HG03175 (cell line): ENCODE measurements around the gene PPIF.
"Not testable (repeated sequence)": the region's sequence is repeated elsewhere in the genome, so short reads cannot be mapped to it uniquely, and the experiment has no call there.

Experiments
- ATAC-seq: cut with Tn5 transposase; IDR thresholded peaks from one replicate; pipeline ENCODE4 v1.9.1; 2021; ENCODE audit warnings: mild to moderate bottlenecking, moderate library complexity; ENCODE audit not compliant: unreplicated experiment

PPIF gene

DNA sequence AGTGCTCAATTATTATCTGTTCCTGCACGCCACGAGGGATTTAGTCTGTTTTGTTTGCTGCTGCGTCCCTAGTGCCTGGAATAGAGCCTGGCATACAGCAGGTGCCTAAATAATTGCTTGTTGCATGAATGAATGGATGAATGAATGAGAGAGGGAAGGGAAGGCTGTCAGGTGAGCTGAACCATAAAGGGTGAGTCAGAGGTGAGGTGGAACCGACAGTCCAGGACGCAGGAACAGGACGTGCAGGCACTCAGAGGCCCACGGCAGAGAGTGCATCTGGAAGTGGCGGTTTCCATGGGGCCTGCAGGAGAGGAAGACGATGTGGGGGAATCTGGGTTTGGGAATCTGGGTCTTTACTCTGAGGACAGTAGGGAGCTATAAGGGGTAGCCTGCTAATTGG is 17.7 kb upstream of the PPIF start:
- ATAC-seq, result no peak

DNA sequence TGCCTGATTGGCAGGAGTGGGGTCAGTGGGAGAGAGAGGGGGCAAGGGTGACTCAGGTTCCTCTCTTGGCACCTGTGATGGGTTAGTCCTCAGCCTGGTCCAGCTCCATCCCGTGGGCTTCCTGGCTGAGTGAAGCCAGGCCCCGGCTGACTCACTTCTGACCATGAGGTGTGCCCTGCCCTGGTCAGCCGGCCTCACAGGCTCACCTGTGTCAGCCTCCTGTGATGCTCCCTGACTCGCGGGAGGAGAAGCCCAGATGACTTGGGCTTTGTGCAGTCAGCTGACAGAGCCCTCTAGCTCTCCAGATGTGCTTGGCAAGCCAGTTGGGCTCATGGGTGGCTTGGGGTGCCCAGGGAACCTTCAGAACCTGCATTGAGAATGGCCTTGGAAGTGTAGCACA is 16.0 kb upstream of the PPIF start:
- ATAC-seq, result no peak

DNA sequence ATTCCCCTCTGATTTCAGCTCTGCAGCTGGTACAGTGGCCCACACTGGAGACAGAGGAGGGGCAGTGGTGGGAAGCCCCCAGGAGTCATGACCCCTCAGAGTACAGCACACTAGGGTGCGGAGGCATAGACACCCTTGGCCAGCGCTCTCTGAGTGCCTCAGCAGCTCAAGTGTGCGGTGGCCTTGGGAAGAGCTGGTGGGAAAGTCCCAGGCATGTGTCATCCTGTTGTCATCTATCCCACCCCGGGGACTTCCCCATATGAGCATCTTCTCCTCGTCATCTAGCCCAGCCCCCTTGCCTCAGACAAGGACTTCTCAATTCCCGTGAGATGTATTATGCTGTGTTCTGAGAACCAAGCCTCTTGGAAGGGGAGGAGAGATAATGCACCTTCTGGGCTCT is 15.6 kb upstream of the PPIF start:
- peak; percentile 66 for ATAC-seq

DNA sequence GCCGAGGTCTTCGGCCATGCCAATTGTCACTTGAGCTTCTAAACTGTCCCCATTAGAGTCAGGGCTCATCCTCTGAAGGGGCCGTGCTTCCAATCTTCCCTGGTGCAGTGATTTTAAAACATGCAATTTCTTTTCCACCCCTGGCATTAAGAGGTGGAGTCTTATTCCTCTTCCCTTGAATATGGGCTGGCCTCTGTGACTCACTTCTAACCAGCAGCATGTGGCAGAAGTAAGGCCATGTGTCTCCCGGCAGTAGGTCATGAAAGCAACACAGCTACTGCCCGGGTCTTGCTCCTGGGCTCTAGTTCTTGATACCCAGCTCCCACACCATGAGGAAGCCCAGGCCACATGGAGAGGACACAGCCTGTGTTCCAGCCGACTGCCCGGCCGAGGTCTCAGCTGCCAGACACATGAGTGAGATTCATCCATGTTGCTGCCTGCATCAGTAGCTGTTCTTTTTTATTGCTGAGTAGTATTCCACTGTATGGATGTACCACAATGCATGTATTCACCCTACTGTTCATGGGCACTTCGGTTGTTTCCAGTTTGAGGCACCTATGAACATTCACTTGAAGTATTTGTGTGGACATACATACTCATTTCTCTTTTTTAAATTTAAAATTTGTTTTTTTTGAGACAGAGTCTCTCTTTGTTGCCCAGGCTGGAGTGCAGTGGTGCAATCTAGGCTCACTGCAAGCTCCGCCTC is 14.5 kb upstream of the PPIF start:
- ATAC-seq, result not testable (repeated sequence)

DNA sequence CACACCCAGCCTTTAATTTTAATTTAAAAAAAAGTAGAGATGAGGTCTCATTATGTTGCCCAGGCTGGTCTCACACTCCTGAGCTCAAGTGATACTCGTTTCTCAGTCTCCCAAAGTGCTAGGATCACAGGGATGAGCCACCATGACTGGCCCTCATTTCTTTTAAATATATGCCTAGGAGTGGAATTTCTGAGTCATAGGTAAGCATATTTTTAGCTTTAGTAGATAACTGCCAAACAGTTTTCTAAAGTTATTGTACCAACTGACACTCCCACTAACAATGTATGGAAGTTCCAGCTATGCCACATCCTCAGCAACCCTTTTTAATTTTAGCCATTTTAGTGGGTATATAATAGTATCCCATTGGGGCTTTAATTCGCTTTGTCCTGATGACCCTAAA is 13.8 kb upstream of the PPIF start:
- no peak for ATAC-seq

DNA sequence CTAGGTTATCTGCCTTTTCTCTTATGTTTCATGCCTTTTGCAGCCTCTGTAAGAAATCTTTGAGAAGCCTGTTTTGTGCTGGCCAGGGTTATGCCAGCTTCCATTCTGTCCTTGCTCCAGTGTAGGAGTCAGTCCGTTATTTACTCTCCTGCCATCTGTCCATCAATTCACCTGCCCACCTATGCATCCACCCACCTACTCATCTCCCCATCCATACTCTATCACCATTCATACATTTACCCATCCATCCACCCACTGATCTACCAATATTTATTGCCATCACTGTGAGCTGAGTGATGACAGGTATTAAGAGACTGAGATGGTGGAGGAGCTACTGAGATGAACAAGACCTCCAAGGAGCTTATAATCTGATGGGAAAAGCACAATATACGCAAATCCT is 12.7 kb upstream of the PPIF start:
- ATAC-seq, result no peak

DNA sequence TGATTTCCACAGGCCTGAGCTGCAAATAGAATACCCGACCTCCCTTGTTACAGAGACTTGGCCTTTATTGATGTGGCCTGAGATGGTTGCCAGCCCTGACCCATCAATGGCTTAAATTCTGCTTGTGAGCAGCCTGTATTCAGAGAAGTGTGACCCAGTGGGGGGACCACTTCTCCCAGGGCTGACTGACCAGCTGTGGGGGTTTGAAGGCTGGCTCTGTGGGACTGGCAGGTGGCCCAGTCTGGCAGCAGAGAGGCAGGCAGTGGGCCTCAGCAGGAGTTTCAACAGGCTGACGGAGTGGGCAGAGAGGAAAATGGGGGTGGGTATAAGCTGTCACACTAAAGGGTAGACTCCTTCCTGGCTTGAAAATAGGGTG is 12.2 kb upstream of the PPIF start:
- ATAC-seq, result no peak

DNA sequence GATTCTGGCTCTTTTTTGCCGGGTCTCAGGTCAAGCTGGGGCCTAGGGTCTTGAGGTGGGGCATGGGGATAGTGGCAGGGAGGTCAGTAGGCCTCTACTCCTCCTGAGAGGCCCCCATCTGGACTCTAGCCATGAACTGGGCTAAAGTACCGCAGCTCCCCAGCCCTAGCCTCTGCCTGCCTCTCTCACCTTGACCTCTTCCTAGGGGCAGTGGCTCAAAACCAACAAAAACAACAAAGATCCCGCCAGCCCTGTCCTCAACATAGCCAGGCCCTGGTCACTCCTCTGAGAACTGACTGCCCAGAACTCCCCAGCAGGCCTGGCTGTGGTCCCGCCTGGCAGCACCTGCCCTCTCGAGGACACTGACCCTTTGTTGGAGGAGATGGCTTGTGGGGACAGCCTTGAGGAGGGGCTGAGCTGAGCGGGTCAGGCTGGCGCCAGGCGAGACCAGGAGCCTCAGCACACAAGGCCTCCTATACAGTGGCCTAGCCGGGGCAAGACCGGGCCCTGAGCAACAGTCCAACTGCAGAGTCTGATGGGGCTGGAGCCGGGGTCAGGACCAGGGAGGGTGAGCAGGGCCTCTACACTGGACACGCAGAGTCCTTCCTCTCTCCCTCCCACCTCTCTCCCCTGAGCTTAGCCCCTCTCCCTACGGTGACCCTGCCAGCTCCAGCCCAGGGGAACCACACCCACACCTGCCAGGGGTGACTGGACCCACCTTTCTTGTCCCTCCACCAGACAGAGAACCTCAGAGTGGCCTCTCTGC is 11.6 kb upstream of the PPIF start:
- no peak for ATAC-seq

DNA sequence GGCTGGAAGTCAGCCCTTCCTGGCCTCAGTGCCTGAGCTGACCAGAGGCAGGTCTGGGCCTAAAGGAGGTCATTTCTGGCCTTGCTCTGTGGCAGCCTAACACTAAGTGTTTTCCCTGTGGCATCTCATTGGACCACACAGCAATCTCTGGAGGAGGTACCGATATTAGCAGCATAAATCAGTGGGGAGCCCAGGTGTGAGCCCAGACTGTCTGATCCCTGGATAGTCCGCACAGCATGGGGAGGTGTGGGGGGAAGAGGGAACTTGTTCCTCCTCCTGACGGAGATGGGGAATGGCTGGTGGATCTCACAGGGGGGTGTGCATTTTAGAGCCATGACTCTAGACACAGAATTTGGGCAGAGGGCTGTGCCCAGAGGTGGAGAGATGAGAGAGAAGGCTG is 11.0 kb upstream of the PPIF start:
- no peak for ATAC-seq

DNA sequence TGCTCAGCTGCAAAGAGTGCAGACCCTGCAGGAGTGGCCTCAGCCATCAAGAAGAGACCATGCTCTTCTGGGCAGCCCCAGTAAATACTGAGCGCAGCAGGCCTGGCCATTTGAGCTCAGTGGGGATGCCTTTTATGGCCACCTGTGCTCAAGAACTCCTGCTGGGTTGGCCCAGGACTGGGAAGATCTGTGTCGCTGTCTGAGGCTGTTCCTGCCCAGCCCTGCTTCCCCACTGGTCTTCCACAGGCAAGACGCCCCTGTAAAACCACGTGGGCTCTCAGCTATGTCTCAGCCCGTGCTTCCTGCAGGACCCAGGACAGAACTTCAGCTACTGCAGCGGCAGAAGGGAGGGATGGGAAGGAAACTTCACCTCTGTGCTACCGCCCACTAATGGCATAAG is 10.5 kb upstream of the PPIF start:
- ATAC-seq, result no peak

DNA sequence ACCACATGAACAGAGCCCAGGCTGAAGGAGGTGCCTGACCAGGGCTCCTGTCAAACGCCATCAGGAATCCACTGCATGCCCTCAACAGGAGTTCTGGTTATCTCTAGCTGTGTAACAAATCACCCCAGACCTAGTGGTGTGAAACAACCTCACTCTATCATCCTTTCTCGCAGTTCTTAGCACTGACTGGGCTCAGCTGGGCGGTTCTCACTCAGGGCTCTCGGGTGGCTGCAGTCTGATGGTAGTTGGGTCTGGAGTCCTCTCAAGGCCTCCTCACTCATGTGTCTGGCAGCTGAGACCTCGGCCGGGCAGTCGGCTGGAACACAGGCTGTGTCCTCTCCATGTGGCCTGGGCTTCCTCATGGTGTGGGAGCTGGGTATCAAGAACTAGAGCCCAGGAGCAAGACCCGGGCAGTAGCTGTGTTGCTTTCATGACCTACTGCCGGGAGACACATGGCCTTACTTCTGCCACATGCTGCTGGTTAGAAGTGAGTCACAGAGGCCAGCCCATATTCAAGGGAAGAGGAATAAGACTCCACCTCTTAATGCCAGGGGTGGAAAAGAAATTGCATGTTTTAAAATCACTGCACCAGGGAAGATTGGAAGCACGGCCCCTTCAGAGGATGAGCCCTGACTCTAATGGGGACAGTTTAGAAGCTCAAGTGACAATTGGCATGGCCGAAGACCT is 9.3 kb upstream of the PPIF start:
- ATAC-seq, result not testable (repeated sequence)

DNA sequence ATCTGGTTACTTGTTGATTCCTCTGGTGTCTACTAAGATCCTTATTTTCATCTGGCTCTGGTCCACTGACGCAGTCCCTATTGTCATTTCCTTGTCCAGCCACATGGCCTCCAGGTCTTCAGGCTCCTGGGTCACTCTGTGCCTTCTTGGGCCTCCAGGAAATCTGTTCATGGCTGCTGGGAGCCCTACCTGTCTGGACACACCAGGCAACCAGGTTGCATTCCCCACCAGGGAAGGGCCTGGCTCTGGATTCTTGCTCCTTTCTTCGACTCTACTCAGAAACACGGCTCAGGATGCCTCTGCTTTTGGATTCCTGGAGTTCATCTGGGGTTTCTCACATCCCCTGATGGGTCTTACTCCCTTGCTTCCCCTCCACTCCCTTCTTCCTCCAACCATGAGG is 8.0 kb upstream of the PPIF start:
- ATAC-seq, result no peak

DNA sequence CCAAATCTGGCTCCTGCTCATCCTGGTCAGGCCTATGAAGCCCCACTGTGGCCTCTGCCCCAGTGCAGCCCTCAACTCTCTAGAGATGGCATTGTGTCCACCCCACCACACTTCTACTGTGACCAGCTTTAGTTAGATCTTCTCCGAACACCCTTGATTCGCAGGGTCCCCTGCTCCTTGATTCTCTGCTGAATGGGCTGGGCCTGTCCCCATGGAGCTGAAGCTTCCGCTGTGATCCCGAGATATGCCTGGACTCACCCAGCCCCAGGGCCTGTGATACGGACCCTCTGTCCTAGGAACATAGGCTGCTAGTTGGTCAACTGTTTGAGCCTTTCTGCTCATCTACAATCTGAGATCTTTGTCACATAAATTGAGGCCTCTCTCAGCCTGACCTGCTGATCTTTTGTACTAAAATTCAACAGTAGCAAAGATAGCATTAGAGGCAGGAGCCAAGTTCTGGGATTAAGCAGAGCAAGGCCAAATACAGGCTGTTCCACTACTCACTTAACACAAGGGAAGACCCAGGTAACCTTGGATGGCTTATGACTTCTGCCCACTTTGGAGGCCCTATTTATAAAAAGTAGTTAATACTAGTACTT is 6.5 kb upstream of the PPIF start:
- ATAC-seq, result no peak

DNA sequence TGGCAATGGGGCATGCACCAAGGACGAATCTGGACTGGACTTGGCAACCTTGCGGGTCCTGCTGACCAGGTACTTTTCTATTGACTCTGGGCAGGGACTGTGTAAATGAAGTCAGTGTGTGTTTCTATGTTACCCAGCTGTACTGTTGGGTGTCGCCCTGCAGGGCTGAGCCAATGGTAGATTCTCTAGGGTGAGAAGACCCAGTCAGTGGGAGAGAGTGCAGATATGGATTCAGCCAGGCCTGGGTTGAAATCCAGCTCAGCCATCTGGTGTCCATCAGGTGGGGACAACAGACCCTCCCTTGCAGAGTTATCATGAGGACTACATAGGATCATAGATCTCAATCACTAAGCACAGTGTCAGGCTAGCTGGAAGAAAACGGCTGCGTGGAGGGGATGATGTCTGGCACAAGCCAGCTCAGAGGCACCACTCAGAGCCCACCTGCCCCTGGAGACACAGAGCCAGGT is 4.9 kb upstream of the PPIF start:
- ATAC-seq, result no peak

DNA sequence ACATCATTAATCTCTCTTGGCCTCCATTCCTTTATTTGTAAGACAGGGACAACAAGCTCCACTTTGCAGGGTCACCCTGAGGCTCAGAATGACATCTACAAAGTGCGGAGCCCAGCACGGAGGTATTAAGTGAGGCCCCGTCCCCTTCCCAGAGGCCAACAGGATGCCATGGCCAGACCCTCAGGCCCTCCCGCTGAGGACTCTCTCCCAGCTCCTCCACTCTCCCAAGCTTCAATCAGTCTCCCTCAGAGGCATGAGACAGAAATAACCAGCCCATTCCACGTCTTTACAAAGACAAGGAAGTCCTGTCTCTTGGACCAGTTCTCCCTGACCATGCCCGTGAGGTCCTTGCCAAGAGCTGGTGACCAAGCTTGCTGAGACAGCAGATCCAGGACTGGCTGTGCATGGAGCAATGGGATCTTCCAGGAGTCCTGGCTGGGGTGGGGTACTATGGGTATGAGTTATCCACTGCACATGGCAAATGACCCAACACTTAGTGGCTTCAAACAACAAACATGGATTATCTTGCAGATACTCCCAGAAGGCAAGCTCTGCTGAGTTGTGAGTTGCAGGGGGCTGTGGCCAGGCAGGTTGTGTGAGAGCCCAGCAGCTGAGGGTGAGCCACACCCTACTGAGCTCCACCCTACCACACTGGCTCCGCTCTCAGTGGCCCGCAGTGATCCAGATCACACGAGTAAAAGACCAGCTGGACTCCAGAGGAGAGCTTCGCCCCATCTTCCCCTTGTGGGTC is 4.3 kb upstream of the PPIF start:
- no peak for ATAC-seq

DNA sequence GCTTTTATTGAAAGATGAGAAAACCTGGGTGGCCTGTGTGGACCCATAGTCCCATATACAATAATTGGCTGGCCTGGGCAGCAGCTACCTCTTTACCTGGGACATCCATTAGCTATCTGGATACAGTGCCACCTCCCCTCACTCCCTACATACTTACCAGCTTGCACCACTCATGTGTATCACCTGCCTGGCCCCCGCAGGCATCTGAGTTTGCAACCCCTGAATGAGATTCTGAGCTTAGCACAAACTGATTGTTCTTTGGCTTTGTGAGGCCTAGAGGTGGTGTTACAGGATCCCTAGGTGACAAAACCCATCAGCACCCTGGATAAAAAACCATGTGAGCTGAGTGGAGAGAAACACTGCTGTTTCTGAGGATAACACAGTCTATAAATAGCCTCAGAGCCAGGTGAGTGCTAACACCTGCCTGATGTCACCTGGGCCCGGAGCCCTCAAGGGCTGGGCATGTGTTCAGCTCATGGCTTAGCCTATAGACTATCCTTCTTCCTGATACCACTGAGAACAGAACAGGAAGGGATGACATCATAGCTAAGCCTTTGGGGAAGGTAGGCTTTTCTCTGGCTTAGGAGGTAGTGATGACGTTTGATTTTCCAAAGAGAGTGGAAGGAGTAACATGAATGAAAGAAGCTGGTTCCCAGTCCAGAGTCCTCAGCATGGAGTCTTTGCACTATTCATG is 2.6 kb upstream of the PPIF start:
- ATAC-seq, result no peak

DNA sequence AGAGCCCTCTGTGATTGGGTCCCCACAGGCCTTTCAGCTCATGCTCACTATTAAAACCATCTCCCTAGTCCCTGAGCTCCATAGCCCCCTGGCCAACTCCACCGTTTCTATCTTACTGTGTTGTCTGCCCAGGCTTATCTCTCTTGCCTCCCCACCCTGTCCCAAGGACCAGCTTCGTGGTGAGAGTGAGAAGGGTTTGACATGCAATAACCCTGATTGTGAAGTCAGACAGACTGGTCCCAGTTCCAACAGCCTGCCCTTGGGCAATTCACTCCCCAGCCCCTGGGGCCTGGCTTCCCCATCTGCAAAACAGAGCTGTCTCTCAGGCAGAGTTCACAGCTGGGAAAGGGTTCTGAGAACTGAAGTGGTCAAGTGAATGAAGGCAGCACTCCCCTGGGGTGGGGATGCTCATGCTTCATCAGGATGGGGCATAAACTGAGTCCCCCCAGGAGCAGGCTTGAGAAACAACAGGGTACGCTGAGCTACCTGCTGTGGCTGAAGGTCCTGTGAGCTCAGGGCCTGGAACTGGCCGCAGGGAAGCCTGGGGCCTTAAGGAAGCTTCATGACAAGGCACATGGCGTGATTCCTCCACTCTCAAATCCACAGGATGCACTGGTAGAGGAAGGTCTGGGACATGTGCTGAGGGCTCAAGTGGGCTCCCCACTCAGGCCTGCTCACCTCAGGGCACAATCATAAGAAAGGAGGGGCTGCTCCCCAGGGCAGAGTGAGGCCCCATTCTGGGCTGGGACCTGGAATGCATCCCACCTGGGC is 1.8 kb upstream of the PPIF start:
- ATAC-seq, result no peak

DNA sequence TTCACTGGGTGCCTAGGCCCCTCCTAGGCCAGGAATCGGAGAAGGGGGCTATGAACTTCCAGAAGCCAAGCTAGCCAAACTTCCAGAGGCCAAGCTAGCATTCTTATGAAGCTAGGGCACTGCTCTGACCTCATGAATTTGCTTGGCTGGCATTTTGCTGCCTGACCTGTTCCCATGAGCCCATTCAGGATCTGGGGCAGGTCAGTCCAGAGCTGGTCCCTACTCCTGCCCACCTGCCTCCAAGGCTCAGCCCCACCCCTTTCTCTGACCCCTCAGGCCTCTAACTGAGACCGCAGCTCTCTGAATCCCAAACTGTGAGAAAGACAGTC is 1.3 kb upstream of the PPIF start:
- ATAC-seq, result no peak

DNA sequence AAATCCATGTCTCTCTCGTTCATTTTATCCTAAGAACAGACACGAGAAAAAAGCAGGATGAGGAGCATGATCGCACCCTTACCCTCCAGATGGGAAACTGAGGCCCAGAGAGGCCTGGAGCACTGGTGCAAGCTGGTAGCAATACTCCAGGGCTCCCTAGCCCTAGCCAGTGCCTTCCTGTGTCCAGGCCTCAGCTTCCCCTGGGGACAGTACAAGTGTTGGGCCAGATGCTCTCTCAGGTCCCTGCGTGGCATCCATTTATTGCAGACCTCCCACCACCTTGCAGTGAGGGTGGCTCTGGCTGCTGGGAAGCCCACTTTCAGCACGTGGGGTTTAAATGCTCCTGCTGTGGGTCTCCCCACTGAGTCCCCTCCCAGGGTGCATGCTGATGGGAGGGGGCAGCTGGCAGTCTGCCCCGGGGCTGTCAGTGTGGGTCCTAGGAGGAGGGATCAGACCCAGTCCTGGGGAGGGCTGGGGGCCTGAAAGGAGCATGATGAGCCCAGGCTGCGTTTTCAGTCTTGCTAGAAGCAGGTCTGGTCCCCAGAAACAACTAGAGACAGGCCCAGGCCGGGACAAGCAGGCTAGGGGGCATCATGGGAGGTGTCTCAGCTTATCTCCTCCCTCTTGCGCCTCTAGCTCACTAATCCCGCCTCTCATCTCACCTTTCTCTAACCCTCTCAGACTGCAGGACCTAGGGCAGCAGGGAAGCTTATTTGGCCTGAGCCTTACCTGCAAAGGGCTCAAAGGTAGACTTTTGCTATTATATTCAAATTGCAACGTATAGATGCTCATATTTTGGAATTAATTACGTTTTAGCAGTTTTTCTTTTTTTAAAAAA is 662 bp upstream of the PPIF start:
- no peak for ATAC-seq
